ENCODE measurements around the gene KLF11.
A peak's percentile ranks its signal among the peaks of the same experiment; 100 is the strongest.

Gene KLF11

DNA sequence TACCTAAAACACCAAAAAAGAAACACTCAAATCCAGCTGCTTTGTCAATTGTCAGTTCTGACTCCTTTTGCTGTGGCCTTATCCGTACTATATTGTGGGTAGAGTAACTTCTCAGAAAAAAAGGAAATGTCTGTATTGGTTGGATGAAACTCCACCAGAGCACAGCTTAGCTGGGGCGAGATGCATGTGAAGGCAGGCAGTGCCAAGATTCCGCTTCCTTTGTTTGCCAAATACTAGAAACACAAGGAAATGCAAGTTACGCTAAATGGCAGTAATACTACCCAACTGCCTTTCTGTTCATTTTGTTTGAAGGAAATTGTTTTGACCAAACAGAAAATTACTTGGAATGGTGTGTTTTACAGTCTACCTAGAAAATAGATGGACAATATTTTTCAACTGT lies 10.0 kb downstream of the KLF11 start:
- TF ChIP-seq, protein P1, sequence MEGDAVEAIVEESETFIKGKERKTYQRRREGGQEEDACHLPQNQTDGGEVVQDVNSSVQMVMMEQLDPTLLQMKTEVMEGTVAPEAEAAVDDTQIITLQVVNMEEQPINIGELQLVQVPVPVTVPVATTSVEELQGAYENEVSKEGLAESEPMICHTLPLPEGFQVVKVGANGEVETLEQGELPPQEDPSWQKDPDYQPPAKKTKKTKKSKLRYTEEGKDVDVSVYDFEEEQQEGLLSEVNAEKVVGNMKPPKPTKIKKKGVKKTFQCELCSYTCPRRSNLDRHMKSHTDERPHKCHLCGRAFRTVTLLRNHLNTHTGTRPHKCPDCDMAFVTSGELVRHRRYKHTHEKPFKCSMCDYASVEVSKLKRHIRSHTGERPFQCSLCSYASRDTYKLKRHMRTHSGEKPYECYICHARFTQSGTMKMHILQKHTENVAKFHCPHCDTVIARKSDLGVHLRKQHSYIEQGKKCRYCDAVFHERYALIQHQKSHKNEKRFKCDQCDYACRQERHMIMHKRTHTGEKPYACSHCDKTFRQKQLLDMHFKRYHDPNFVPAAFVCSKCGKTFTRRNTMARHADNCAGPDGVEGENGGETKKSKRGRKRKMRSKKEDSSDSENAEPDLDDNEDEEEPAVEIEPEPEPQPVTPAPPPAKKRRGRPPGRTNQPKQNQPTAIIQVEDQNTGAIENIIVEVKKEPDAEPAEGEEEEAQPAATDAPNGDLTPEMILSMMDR (IDR thresholded peaks at IDR 0.05), result no peak
- Histone ChIP-seq H3K27ac (no peak overlapping the region), H3K27me3 (no peaks in the 10 kb centered on the region), H3K4me1 (peaks cover 0 to 36% (median 20%) of the 10 kb centered on the region in 4 donors), H3K4me3 (no peak overlapping the region), H3K9me3 (no peaks in the 10 kb centered on the region), H3K36me3 (peaks cover 24 to 72% (median 50%) of the 10 kb centered on the region in 3 donors)
- DNase-seq, result no peak
- intact Hi-C loops (cut with DNase I; ENCODE audit: low total_unique reads), result no loop called here

DNA sequence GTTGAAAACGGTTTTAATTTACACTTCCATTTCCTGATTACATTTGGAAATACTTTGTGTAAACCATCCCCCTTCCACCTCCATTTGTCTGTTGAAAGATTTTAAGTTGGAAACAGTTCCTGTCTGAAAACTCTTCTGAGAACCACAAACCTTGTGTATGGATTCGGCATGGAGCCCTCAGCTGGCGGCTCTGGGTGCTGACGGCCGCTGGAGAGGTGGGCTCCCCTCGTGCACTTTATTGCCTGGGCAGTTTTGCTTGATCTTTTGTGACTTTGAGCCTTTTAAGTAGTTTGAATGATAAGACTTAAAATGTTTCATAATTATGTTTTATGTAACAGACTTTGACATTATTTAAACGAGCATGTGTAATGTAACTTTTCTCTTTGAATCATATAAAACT lies 11.1 kb downstream of the KLF11 start:
- Histone ChIP-seq H3K27ac (no peak overlapping the region), H3K36me3 (peaks cover 22 to 68% (median 55%) of the 10 kb centered on the region in 3 donors), H3K27me3 (no peaks in the 10 kb centered on the region), H3K4me1 (peaks cover 0 to 27% (median 14%) of the 10 kb centered on the region in 4 donors), H3K4me3 (no peak overlapping the region), H3K9me3 (no peaks in the 10 kb centered on the region)
- no peak for DNase-seq
- TF ChIP-seq, protein P1 (IDR thresholded peaks at IDR 0.05), result no peak
- intact Hi-C loops (cut with DNase I; ENCODE audit: low total_unique reads), result no loop called here

DNA sequence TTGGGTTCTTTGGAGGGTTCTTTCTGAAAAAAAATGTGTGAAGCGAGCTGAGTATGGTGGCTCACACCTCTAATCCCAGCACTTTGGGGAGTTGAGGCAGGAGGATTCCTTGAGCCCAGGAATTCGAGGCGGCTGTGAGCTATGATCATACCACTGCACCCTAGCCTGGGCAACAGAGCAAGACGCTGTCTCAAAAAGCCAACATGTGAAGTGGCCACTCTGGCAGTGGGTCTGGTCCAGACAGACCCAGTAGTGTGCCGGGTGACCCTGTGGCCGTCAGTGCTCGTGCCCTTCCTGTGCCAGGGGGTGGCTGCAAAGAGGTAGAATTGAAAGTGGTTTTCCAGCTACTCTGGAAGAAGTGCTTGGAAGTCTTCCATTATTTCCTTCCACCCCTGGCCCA lies 11.6 kb downstream of the KLF11 start:
- TF ChIP-seq, protein P1 (IDR thresholded peaks at IDR 0.05), result no peak
- H3K4me1 ChIP-seq, result peaks cover 0 to 23% (median 13%) of the 10 kb centered on the region in 4 donors
- no peak overlapping the region for H3K4me3 ChIP-seq
- no peaks in the 10 kb centered on the region for H3K27me3 ChIP-seq
- no peaks in the 10 kb centered on the region for H3K9me3 ChIP-seq
- H3K27ac ChIP-seq, result no peak overlapping the region
- intact Hi-C loops (cut with DNase I; ENCODE audit: low total_unique reads), result no loop called here
- H3K36me3 ChIP-seq, result peaks cover 20 to 66% (median 55%) of the 10 kb centered on the region in 3 donors
- no peak for DNase-seq

DNA sequence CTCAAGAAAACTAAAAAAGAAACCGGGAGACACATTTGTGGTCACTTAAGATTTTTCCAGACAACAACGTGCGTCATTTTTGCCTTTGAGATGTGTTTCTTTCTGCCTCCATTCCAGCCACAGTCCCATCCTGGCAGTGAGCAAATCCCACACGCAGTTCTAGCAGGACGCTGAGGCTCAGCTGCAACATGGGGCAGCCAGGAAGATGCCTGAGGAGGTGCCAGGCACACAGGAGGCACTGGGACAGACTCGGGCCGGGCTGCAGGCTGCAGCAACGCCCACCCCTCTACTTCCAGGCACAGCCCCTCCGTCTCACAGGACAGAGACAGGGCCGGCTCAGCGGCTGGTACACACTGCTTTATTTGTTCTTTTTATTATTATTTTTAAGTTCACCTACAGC lies 13.1 kb downstream of the KLF11 start:
- peaks cover 18 to 55% (median 51%) of the 10 kb centered on the region in 3 donors for H3K36me3 ChIP-seq
- peak overlapping the region in 1 of 2 donors; percentile 62 for H3K27ac ChIP-seq
- no peaks in the 10 kb centered on the region for H3K27me3 ChIP-seq
- peaks cover 0 to 23% (median 13%) of the 10 kb centered on the region in 4 donors for H3K4me1 ChIP-seq
- TF ChIP-seq, protein P1 (IDR thresholded peaks at IDR 0.05), result no peak
- no peak overlapping the region for H3K4me3 ChIP-seq
- no peaks in the 10 kb centered on the region for H3K9me3 ChIP-seq
- intact Hi-C loops (cut with DNase I; ENCODE audit: low total_unique reads), result no loop called here
- no peak for DNase-seq

DNA sequence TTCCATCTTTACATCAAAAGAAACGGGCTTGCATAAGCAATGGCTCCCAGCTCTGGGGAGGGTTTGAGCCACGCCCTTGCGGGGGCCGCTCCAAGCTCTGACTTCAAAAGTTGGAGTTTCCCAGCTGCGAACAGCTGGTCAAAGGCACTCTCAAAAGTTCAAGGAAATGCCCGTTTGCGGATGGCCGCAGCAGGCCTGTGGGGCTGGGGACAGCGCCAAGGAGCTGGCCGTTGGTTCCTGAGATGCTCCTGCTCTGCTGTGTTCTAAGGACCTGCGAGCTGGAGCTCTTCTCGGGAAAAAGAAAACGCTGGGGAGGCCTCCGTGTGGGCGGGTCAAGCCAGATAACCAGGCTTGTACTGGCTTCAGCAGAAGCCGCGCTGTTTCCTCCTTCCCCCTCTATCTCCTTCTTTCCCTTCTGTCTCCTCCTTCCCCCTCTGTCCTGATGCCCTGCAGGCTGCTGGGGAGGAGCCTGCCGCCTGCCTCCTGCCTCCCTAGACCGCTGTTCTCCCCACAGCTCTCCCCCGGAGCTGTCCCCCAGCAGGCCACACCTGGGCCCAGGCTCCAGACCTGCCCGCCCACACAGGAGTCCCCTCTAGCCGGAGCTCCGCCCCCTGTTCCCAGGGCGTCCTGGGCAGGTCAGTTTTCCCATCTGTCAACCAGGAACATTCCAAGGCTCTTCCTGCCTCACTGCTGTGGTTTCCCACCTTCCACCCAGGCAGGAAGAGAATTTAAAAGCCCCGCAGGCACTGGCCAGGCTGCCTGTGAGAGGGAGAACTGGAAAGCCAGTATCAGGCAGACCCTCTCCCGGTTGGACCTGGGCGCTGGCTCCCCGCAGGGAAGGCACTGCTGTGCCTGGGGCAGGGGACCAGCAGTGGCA lies 14.1 kb downstream of the KLF11 start:
- DNase-seq, result no peak
- Histone ChIP-seq H3K36me3 (peaks cover 13 to 45% (median 41%) of the 10 kb centered on the region in 3 donors), H3K27ac (peak overlapping the region; percentile 62 to 63), H3K9me3 (no peaks in the 10 kb centered on the region), H3K4me1 (peaks cover 0 to 23% (median 13%) of the 10 kb centered on the region in 4 donors), H3K4me3 (peak overlapping the region in 1 of 2 donors; percentile 9), H3K27me3 (no peaks in the 10 kb centered on the region)
- intact Hi-C loops (cut with DNase I; ENCODE audit: low total_unique reads), result no loop called here
- TF ChIP-seq, protein P1 (IDR thresholded peaks at IDR 0.05), result no peak
